GM19372 (cell line): ENCODE data around the gene C2orf42.
"Not testable (repeated sequence)": the region's sequence is repeated elsewhere in the genome, so short reads cannot be mapped to it uniquely, and the experiment has no call there.

ENCODE experiments used
- ATAC-seq: cut with Tn5 transposase; IDR thresholded peaks from one replicate; pipeline ENCODE4 v1.9.1; 2021; ENCODE audit warnings: mild to moderate bottlenecking, low read depth, moderate library complexity; ENCODE audit not compliant: unreplicated experiment

C2orf42 gene

DNA sequence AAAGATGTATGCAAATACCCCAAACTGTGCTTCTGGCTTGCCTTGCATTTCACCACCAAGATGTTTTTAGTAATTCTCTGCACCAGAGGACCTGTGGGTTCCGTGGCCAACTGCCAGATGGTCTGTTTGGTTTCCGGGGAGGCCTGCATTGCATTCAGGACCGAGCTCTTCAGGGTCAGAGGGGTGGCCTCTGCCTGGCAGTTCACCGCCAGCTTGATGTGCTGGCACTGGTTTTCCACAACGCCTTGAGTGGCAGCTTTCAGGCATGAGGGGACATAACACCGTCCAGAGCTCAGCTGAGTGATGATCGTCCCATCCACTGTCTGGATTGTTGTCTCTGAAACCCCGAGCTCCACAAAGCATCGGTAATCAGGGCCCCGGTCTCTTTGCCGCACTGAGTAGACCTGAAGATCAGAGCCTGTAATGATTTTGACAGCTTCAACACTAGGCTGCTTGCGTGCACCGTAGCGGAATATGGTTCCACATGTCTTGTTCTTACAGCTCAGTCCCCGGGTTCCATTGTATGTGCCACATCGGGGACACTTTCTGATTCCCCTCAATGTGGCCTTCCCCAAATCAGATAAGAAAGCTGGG lies 9.4 kb downstream of the C2orf42 start:
- ATAC-seq: peak; percentile 65

DNA sequence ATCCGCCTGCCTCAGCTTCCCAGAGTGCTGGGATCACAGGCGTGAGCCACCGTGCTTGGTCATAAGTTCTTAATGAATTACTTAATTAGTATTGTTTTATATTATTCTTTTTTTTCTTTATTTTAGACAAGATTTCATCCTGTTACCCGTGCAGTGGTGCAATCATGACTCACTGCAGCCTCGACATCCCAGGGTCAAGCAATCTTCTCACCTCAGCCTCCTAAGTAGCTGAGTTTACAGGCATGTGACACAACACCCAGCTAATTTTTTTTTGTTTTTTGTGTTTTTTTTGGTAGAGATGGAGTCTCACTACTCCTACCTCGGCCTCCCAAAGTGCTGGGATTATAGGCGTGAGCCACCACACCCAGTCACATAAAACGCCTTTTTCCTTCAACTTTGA lies 17.3 kb downstream of the C2orf42 start:
- no peak for ATAC-seq

DNA sequence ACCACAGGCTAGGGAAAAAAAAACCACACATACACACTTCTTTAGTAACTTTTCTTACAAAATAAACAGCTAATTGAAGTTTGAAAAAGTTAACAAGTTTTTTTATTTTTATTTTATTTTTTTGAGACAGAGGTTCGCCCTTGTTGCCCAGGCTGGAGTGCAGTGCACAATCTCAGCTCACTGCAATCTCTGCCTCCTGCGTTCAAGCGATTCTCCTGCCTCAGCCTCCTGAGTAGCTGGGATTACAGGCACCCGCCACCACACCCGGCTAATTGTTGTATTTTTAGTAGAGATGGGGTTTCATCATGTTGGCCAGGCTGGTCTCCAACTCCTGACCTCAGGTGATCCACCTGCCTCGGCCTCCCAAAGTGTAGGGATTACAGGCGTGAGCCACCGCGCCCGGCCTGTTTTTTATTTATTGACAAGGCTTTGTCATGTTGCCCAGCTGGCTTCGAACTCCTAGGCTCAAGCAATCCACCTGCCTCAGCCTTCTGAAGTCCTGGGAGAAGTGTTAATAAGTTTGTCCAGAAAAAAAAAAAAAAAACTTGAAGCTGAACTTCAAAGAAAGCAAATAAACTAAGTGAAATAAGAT lies 21.1 kb downstream of the C2orf42 start:
- not testable (repeated sequence) for ATAC-seq

DNA sequence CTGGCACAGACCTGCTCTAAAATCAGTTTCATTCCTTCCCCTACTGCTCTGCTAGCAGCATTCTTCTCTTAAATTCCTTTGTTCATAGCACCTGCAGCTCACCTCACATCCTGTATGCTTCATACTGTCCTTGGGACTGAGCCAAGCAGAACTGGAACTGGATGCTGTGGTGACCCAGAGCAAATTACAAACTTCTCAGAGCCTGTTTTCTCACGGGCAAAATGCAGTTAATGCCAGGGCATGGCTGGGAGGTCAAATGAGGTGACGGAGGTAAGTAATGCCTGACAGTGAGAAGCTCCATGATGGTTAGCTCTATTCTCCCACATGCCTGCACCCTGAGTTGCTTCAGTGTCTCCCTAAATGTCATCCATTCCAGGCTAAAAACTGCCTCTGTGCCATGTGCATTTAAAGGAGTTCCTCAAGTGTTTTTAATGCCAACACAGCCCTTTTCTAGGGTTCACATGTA lies 29.7 kb downstream of the C2orf42 start:
- peak; percentile 80 for ATAC-seq

DNA sequence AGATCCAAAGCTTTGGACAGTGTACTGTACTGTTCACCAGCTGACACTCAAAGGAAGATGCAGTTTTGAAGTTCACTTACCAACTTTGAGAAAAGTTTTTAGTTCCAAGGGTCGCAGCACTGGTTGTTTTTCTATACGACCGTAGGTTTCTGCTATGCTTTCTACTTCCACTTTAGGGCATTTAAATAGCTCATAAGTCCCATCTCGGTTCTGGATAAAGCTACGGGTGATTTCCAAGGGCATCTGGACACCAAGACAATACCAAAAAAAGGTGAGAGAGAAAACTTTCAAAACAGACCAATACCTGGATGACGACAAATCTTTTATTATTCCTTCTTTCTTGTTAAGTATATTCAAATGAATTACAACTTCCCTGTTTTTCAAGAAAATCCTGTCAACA lies 30.3 kb downstream of the C2orf42 start:
- ATAC-seq: no peak

DNA sequence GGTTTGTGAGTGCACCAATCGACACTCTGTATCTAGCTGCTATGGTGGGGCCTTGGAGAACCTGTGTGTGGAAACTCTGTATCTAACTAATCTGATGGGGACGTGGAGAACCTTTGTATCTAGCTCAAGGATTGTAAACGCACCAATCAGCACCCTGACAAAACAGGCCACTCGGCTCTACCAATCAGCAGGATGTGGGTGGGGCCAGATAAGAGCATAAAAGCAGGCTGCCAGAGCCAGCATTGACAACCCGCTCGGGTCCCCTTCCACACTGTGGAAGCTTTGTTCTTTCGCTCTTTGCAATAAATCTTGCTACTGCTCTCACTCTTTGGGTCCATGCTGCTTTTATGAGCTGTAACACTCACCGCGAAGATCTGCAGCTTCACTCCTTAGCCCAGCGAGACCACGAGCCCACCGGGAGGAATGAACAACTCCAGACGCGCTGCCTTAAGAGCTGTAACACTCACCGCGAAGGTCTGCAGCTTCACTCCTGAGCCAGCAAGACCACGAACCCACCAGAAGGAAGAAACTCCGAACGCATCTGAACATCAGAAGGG lies 41.6 kb downstream of the C2orf42 start:
- not testable (repeated sequence) for ATAC-seq

DNA sequence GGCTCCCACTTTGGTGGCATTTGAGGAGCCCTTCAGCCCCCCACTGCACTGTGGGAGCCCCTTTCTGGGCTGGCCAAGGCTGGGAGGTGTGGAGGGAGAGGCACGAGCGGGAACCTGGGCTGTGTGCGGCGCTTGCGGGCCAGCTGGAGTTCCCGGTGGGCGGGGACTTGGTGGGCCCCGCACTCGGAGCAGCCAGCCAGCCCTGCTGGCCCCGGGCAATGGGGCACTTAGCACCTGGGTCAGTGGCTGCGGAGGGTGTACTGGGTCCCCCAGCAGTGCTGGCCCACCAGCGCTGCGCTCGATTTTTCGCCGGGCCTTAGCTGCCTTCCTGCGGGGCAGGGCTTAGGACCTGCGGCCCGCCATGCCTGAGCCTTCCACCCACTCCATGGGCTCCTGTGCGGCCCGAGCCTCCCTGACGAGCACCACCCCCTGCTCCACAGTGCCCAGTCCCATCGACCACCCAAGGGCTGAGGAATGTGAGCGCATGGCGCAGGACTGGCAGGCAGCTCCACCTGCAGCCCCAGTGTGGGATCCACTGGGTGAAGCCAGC lies 42.5 kb downstream of the C2orf42 start:
- not testable (repeated sequence) for ATAC-seq

DNA sequence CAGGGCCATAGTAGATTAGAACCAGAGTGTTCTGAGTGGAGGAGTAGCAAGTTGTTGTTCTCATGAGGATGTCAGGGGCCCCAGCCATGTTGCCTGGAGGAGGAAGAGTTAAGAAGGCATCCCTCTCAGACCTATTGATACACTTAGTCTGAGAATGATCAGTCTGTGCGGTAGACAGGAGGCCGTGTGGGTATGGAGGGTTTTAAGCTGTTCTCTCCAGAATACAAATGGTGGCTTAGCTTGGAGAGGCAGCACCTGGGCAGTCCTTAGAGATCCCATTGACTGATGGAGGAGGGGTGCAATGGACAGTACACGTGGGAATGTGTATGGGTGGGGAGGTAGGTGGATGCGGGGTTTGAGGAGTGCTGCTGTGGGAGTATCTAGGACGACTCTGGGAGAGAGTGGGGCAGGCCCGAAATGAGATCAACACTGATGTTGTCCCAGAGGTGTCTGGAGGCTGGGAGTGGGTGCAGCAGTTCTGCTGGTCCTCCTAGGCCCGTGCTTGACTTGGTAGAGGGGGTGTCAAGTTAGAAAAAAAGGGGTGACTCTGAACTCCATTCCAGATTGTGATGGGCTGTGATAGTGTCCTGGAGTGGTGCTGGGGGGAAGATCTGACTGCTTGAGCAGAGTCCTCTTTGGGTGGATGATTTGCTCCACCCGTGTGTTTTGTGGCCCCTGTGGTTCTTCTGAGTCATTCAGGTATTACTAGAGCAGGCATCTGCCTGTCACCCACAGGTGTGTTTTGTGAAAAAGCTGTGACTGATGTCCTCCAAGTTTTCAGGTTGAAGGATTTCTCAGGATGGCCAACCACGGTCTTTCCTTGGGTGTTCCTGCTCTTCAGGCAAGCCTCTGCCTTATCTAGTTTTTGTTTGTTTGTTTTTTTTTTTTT lies 44.7 kb downstream of the C2orf42 start:
- ATAC-seq: no peak

DNA sequence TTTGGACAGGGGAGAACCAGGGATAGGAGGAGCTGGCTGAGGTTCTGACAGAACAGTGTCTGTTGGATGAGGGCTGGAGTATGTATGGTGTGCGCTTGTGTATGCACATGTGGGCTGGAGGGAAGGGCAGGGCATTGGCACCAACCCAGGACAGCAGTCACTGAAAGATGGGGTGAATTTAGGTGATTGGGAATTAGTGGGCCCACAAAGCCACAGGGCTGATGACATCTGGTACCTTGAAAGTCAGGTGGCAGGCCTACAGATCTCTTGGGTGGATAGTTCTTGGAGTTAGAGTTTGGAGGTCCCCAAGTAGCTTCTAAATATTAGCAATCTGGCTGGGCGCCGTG lies 45.7 kb downstream of the C2orf42 start:
- ATAC-seq: no peak

DNA sequence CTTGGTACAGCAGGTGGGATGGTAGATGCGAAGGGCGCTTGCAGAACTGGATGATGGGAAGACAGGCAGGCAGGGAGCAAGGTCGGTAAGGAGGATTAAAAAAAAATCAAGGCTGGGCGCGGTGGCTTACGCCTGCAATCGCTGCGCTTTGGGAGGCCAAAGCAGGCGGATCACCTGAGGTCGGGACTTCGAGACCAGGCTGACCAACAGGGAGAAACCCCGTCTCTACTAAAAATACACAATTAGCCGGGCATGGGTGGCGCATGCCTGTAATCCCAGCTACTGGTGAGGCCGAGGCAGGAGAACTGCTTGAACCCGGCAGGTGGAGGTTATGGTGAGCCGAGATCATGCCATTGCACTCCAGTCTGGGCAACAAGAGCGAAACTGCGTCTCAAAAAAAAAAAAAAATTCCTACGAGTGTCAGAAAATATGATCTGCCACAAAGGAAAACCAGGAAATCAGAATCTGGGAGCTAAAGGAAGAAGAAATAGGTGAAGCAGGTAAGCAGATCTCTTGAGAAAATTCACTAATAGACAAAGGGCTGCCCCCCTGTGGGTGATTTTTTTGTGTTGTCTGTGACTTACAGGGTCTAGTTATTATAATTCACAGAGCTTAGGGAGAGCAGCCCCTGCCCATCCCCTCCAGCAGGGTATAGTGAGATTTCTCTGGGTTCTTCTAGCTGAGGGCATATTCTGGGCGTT lies 46.2 kb downstream of the C2orf42 start:
- ATAC-seq: no peak

DNA sequence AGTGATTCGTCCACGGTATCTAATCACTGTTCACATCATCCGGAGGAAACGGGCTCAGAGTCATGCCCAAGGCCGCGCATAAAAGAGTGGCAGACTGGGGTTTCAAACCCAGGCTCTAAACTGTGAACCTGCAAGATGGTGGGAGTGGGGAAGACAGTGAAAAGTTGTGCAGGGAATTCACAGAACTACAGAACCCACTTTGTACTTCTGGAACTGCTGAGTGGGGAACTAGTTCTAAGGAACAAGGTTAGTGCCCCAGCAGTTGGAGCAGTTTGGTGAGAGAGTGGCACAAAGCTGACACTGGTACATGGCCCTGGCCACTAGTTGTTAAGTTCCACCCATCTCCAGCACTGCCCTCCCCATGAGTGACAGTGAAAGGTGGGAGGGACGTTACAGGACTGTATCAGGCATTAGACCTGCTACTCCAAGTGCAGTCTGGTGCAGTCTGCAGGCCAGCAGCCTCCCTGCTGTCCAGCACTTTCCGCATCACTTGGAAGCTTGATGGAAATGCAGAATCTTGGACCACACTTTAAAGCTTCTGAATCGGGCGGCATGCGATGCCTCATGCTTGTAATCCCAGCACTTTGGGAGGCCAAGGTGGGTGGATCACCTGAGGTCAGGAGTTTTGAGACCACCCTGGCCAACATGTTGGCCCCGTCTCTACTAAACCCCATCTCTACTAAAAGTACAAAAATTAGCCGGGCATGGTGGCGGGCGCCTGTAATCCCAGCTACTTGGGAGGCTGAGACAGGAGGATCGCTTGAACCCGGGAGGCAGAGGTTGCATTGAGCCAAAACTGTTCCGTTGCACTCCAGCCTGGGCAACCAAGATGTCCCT lies 47.3 kb downstream of the C2orf42 start:
- no peak for ATAC-seq

DNA sequence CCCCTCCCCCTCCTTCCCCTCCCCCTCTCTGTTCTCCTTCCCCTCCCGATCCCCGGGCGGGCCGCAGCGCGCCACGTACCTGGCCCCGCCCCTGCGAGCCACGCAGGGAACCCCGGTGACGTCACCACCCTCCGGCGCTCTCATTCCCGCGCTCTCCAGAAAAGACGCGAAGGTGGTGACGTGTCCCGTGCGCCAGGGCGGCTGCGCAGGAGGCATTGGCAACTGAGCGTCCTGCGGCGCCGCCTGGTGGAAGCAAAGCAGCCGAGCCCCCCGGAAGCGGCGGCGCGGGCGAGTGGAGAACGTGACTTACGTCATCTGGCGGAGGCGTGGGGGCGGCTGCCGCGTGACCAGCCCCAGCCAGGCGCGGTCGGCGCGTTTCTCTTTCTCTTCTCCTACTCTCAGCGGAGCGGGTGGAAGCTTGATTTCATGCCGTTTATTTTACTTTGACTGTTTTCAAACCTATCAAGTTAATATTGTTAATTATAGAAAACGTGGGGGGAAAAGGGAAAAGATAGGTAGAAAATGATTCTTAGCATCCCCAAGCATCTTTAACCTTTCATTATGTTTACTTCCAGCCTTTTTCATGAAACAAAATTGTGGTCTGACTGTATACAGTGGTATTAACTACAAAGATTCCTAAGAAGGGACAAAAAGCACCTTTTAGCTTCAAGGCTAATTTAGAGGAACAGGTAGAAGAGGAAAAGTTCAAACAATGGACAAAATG lies 48.1 kb downstream of the C2orf42 start:
- ATAC-seq: peak; percentile 79

DNA sequence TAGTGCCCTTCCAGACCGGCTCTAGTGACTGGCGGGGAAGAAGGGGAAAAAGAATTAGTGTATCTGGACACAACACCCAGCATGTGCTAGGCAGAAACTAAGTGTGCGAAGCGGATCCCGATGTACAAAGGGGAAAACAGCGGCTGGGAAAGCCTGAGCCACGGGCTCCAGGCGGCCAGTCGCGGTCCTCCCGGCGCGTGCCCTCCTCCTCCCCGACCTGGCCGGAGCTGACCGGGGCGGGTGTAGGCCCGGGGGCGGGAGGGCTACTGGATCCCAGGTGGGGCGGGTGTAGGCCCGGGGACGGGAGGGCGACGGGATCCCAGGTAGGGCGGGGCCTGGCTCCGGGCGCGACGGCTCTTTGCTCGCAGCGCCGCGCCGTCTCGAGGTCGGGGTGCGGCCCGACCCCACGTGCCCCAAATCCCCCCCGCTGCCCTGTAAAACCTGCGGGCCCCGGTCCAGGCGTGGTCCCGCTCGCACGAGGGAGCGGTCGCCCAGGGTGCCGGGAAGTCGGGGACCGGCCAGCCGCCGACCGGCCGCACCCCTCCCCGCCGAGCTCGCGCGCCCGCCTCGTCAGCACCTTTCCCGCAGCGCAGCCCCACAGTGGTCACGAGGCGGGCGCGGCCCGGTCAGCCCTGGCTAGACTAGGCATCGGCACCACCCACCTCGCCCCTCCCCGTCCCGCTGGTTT lies 48.8 kb downstream of the C2orf42 start:
- ATAC-seq: peak; percentile 24

DNA sequence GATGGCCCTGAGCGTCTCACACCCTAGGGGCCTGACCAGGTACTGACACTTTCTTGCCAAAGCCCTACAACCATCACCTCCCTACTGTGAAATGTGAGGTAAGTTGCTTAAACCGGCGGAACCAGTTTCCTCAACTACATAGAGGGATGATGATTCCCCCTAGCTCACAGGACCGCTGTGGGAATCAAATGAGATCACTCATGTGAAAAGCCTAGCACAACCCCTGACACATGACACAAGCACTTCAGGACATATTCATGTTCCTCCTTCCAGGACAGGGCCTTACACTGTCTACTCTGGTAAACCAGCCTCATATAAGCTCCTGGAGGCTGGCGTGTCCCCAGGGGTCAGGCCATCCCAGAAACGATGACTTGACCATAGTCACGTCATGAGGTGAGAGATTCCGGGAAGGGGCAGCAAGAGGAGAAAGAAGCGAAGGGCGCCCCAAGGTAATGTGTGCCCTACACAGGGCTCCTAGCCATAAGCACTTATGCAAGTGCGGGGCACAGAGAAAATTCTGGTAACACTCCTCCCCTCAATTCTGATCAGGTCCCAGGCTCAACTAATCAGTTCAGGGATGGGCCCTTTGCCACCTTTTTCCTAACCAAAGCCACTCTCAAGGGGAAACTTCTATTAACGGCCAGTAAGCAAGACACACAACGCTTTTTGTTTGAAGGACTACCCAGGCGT lies 49.5 kb downstream of the C2orf42 start:
- no peak for ATAC-seq

DNA sequence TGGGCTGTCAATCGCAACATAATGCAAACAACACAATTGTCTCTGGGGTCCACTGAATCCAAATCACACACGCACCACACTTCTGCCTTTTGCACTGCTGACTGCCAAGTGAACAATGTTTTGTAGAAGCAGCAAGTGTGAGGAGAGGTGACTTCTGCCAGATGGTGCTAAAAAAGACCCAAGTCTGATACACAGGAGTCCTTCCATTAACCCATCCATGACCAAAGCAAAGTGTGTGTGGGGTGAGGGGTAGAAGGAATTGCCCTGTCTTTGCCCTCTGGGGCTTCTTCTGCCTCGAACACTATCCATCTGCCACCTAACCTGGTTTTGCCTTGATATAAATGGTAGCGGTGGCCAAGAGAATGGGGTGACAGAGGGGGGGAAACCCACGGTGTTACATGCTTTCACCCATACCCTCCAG lies 50.0 kb downstream of the C2orf42 start:
- no peak for ATAC-seq

DNA sequence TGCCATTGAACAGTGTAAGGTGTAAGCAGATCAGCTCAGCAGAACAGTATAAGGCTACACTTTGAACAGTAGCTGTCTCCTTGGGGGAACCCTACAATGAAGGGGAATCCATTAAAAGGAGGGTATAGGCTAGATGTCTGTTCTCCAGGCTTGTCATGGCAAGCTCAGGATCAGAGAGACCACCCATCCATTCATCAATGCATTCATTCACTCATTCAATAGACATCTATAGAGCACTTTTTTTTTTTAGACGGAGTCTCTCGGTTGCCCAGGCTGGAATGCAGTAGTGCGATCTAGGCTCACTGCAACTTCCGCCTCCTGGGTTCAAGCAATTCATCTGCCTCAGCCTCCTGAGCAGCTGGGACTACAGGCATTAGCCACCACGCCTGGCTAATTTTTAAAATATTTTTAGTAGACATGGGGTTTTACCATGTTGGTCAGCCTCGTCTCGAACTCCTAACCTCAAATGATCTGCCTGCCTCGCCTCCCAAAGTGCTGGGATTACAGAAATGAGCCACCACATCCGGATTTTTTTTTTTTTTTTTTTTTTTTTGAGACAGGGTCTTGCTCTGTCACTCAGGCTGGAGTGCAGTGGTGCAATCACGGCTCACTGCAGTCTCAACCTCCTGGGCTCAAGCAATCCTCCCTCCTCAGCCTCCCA lies 56.4 kb downstream of the C2orf42 start:
- not testable (repeated sequence) for ATAC-seq
